ENCODE results near the gene GIGYF2. TPM values are rescaled to one million over a fixed set of nuclear protein-coding genes. Genes with fewer than 3 reads are reported as not detected.

Gene GIGYF2
- total and polyA plus RNA-seq, 2 of the 13 experiments (the other 11 are each of a cell fraction or from before 2014, with no cell fraction given) = 44.9 to 73.5 TPM

- TF ChIP-seq ZNF484 (CRISPR knock-in tag; IDR thresholded peaks at IDR 0.05; ENCODE audit: borderline replicate concordance, low read depth) (no peak), ATF1 (CRISPR knock-in tag; IDR thresholded peaks at IDR 0.05) (0 out of 2 replicates have a peak, but pooled peaks have one; percentile 51), ZBTB37 (CRISPR knock-in tag; IDR thresholded peaks at IDR 0.05) (no peak), XBP1 (CRISPR knock-in tag; IDR thresholded peaks at IDR 0.05) (no peak), SIX1 (CRISPR knock-in tag; IDR thresholded peaks at IDR 0.05; ENCODE audit: borderline replicate concordance) (peak; percentile 80; the same call in 1 of the 2 replicates), TOPORS (CRISPR knock-in tag; IDR thresholded peaks at IDR 0.05) (no peak), ZNF501 (CRISPR knock-in tag; IDR thresholded peaks at IDR 0.05) (no peak), NR2F1 (CRISPR knock-in tag; IDR thresholded peaks at IDR 0.05) (no peak; a peak in 1 of 4 replicates), ATF3 (CRISPR knock-in tag; IDR thresholded peaks at IDR 0.05) (peak; percentile 95), PAX8 (CRISPR knock-in tag; IDR thresholded peaks at IDR 0.05; ENCODE audit: borderline replicate concordance) (no peak), HOMEZ (CRISPR knock-in tag; IDR thresholded peaks at IDR 0.05; ENCODE audit: low read depth) (peak; percentile 98), PCBP2 (optimal IDR thresholded peaks at IDR 0.05; ENCODE audit: low read depth, low read length, poor library complexity, severe bottlenecking) (no peak), MIER2 (CRISPR knock-in tag; IDR thresholded peaks at IDR 0.05) (peak; percentile 65), ZNF549 (CRISPR knock-in tag; IDR thresholded peaks at IDR 0.05) (no peak), ATF7-NPFF (CRISPR knock-in tag; IDR thresholded peaks at IDR 0.05; ENCODE audit: low read depth) (no peak), RARA (CRISPR knock-in tag; IDR thresholded peaks at IDR 0.05) (peak; percentile 86), ZIK1 (CRISPR knock-in tag; IDR thresholded peaks at IDR 0.05; ENCODE audit: borderline replicate concordance, low read depth) (no peak)
- TF ChIP-seq, protein P1, sequence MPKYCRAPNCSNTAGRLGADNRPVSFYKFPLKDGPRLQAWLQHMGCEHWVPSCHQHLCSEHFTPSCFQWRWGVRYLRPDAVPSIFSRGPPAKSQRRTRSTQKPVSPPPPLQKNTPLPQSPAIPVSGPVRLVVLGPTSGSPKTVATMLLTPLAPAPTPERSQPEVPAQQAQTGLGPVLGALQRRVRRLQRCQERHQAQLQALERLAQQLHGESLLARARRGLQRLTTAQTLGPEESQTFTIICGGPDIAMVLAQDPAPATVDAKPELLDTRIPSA (CRISPR knock-in tag; IDR thresholded peaks at IDR 0.05; ENCODE audit: borderline replicate concordance) = no peak
- TF ChIP-seq, protein P2, sequence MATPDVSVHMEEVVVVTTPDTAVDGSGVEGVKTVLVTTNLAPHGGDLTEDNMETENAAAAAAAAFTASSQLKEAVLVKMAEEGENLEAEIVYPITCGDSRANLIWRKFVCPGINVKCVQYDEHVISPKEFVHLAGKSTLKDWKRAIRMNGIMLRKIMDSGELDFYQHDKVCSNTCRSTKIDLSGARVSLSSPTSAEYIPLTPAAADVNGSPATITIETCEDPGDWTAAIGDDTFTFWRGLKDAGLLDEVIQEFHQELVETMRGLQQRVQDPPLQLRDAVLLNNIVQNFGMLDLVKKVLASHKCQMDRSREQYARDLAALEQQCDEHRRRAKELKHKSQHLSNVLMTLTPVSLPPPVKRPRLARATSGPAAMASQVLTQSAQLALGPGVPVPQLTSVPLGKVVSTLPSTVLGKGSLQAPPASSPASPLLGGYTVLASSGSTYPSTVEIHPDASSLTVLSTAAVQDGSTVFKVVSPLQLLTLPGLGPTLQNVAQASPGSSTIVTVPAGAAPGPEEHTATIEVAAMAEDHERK (CRISPR knock-in tag; IDR thresholded peaks at IDR 0.05; ENCODE audit: low read depth) = 0 out of 2 replicates have a peak, but pooled peaks have one; percentile 42
- TF ChIP-seq, protein P3, sequence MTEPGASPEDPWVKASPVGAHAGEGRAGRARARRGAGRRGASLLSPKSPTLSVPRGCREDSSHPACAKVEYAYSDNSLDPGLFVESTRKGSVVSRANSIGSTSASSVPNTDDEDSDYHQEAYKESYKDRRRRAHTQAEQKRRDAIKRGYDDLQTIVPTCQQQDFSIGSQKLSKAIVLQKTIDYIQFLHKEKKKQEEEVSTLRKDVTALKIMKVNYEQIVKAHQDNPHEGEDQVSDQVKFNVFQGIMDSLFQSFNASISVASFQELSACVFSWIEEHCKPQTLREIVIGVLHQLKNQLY (CRISPR knock-in tag; IDR thresholded peaks at IDR 0.05) = peak; percentile 67; the same call in 1 of the 2 replicates
- TF ChIP-seq, protein P4, sequence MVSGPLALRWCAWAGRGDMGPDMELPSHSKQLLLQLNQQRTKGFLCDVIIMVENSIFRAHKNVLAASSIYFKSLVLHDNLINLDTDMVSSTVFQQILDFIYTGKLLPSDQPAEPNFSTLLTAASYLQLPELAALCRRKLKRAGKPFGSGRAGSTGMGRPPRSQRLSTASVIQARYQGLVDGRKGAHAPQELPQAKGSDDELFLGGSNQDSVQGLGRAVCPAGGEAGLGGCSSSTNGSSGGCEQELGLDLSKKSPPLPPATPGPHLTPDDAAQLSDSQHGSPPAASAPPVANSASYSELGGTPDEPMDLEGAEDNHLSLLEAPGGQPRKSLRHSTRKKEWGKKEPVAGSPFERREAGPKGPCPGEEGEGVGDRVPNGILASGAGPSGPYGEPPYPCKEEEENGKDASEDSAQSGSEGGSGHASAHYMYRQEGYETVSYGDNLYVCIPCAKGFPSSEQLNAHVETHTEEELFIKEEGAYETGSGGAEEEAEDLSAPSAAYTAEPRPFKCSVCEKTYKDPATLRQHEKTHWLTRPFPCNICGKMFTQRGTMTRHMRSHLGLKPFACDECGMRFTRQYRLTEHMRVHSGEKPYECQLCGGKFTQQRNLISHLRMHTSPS (CRISPR knock-in tag; IDR thresholded peaks at IDR 0.05; ENCODE audit: low read depth) = no peak
These were observed 160.0 kb downstream of the GIGYF2 start (continued) for GRCh38 chr2:232857158-232857563.
